Loucy (cell line): ENCODE measurements around the gene ZNF423.

ENCODE experiments used
- H2AFZ ChIP-seq: fragments of 200-600 bp; sonication (generic); 2 replicates; pipeline ENCODE4 v1.6.0; 2016; ENCODE audit warnings: antibody characterized with exemption, mild to moderate bottlenecking, low read length, moderate library complexity
- H3F3A ChIP-seq: fragments of 200-600 bp; 2 replicates; pipeline ENCODE4 v1.6.0; 2016; ENCODE audit warnings: antibody characterized with exemption, low read depth, mild to moderate bottlenecking
- H3K27me3 ChIP-seq: fragments of 200-600 bp; sonication (generic); 2 replicates; pipeline ENCODE4 v1.6.1; 2014; ENCODE audit warnings: low read length, mild to moderate bottlenecking; ENCODE audit not compliant: insufficient read depth, poor library complexity, severe bottlenecking
- H3K36me3 ChIP-seq: fragments of 200-600 bp; sonication (generic); 2 replicates; pipeline ENCODE4 v1.6.1; 2016; ENCODE audit warnings: low read length; ENCODE audit not compliant: insufficient read depth
- H3K4me1 ChIP-seq: fragments of 200-600 bp; sonication (generic); 2 replicates; pipeline ENCODE4 v1.5.1; 2014; ENCODE audit warnings: low read length, mild to moderate bottlenecking; ENCODE audit not compliant: insufficient read depth, poor library complexity, severe bottlenecking
- H3K4me2 ChIP-seq: fragments of 200-600 bp; sonication (generic); 2 replicates; pipeline ENCODE4 v1.6.0; 2014; ENCODE audit warnings: antibody characterized with exemption, low read length, low read depth, mild to moderate bottlenecking; ENCODE audit not compliant: poor library complexity, severe bottlenecking
- H3K4me3 ChIP-seq: fragments of 200-600 bp; sonication (generic); 2 replicates; pipeline ENCODE4 v1.5.1; 2014; ENCODE audit warnings: low read length, mild to moderate bottlenecking, mixed read lengths; ENCODE audit not compliant: poor library complexity, severe bottlenecking
- H3K79me2 ChIP-seq: fragments of 200-600 bp; sonication (generic); 2 replicates; pipeline ENCODE4 v1.6.1; 2014; ENCODE audit warnings: low read length; ENCODE audit not compliant: insufficient read depth
- H3K9ac ChIP-seq: fragments of 200-600 bp; sonication (generic); 2 replicates; pipeline ENCODE4 v1.6.0; 2014; ENCODE audit warnings: mild to moderate bottlenecking, low read depth, low read length, moderate library complexity; ENCODE audit not compliant: poor library complexity, severe bottlenecking
- H3K9me2 ChIP-seq: fragments of 200-600 bp; sonication (generic); replicated peaks from 2 replicates; pipeline ENCODE4 v1.6.1; 2016; ENCODE audit warnings: low read depth, low read length, mixed read lengths
- H3K9me3 ChIP-seq: fragments of 200-600 bp; sonication (generic); 2 replicates; pipeline ENCODE4 v1.6.1; 2014; ENCODE audit warnings: mild to moderate bottlenecking, antibody characterized with exemption, low read length, low read depth; ENCODE audit not compliant: insufficient read depth
- H4K20me1 ChIP-seq: fragments of 200-600 bp; sonication (generic); 2 replicates; pipeline ENCODE4 v1.6.0; 2014; ENCODE audit warnings: antibody characterized with exemption, low read length, mild to moderate bottlenecking; ENCODE audit not compliant: insufficient read depth, poor library complexity, severe bottlenecking
- EZH2phosphoT487 ChIP-seq: fragments of 200-600 bp; IDR thresholded peaks from 2 replicates; pipeline ENCODE4 v1.6.1; 2018; ENCODE audit warnings: antibody characterized with exemption, mild to moderate bottlenecking, moderate library complexity, borderline replicate concordance
- TF ChIP-seq, protein P1 (sequence below): fragments of 200-600 bp; sonication (generic); conservative IDR thresholded peaks from 2 replicates; pipeline ENCODE4 v1.5.1; 2014; ENCODE audit warnings: mild to moderate bottlenecking, antibody characterized with exemption, low read length

Gene ZNF423

DNA sequence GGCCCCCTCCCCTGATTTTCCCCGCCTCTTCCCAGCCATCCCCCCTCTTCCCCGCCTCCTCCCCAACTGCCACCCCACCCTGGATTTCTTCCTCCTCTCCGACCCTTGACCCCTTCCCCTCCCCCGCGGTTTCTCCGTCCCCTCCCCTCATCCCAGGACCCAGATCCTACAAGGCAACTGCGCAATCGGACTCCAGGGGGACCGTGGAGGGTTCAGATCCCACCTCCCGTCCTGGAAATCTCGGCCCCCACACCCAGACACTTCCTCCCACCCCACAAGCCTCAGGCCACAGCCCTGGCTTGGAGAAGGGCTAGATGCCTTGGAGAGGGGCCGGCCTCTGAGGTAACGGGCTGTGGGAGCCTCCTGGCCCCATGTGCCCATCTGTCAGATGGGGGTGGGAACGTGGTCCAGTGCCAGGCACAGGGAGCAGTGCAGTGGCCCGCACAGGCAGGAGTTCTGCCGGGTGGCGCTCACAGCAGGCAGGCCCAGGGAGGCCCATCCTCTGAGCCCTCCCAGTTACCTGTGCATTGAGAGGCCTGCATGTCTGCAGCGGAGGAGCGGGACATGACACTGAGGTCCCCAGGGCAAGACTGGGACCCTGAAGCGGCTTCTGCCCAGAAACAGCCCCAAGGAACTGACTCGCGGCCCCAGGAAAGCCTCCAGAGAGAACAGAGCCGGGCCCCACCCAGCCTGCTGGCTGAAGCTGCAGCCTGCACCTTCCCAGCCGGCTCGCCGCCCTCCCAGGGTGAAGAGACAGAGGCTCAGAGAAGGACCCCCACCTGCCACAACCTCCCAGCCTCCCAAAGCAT is 16.7 kb downstream of the ZNF423 start:
- Histone ChIP-seq H3K9me3 (no peaks in the 10 kb centered on the region), H3F3A (no peaks in the 10 kb centered on the region), H3K36me3 (no peaks in the 10 kb centered on the region), H2AFZ (no peak overlapping the region), H3K4me3 (no peak overlapping the region), H3K4me1 (peaks cover 8% of the 10 kb centered on the region), H3K79me2 (no peaks in the 10 kb centered on the region), H4K20me1 (no peaks in the 10 kb centered on the region), H3K4me2 (no peak overlapping the region), H3K27me3 (no peaks in the 10 kb centered on the region), H3K9ac (no peak overlapping the region), H3K9me2 (no peaks in the 10 kb centered on the region)
- TF ChIP-seq, protein P1, sequence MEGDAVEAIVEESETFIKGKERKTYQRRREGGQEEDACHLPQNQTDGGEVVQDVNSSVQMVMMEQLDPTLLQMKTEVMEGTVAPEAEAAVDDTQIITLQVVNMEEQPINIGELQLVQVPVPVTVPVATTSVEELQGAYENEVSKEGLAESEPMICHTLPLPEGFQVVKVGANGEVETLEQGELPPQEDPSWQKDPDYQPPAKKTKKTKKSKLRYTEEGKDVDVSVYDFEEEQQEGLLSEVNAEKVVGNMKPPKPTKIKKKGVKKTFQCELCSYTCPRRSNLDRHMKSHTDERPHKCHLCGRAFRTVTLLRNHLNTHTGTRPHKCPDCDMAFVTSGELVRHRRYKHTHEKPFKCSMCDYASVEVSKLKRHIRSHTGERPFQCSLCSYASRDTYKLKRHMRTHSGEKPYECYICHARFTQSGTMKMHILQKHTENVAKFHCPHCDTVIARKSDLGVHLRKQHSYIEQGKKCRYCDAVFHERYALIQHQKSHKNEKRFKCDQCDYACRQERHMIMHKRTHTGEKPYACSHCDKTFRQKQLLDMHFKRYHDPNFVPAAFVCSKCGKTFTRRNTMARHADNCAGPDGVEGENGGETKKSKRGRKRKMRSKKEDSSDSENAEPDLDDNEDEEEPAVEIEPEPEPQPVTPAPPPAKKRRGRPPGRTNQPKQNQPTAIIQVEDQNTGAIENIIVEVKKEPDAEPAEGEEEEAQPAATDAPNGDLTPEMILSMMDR, result no peak
- TF ChIP-seq EZH2phosphoT487, result no peak

DNA sequence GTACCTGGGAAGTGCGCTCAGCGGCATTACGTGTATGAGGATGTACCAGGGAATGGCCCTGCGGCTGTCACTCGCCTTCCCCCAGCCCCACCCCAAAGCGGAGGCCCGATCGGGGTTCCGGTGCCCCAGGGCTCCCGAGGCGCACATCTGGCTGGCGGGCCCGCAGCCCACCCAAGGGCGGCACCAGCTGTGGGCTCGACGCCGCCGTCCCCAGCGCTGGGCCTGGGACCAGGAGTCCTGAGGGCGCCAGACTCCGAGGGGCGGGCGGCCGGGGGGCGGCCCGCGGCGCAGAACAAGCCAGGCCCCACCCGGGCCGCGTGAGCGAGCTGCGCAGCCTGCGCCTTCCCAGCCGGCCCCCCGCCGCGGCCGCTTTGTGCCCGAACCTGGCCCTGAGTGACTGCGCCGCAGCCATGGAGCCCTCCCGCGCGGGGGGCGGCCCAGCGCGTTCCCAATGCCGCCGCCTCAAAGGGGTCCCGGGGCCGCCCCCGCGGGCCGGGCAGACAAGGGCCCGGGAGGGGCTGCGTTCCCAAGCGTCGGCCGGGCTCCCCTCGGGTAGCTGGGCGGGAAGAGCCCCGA is 17.4 kb downstream of the ZNF423 start:
- peaks cover 8% of the 10 kb centered on the region for H3K4me1 ChIP-seq
- H3K4me3 ChIP-seq, result no peak overlapping the region
- H3K36me3 ChIP-seq, result no peaks in the 10 kb centered on the region
- no peak overlapping the region for H3K9ac ChIP-seq
- H3F3A ChIP-seq, result no peaks in the 10 kb centered on the region
- no peaks in the 10 kb centered on the region for H3K27me3 ChIP-seq
- no peak for TF ChIP-seq EZH2phosphoT487
- TF ChIP-seq, protein P1, result no peak
- H3K9me2 ChIP-seq, result no peaks in the 10 kb centered on the region
- H4K20me1 ChIP-seq, result no peaks in the 10 kb centered on the region
- no peak overlapping the region for H3K4me2 ChIP-seq
- H3K79me2 ChIP-seq, result no peaks in the 10 kb centered on the region
- no peaks in the 10 kb centered on the region for H3K9me3 ChIP-seq
- H2AFZ ChIP-seq, result no peak overlapping the region

DNA sequence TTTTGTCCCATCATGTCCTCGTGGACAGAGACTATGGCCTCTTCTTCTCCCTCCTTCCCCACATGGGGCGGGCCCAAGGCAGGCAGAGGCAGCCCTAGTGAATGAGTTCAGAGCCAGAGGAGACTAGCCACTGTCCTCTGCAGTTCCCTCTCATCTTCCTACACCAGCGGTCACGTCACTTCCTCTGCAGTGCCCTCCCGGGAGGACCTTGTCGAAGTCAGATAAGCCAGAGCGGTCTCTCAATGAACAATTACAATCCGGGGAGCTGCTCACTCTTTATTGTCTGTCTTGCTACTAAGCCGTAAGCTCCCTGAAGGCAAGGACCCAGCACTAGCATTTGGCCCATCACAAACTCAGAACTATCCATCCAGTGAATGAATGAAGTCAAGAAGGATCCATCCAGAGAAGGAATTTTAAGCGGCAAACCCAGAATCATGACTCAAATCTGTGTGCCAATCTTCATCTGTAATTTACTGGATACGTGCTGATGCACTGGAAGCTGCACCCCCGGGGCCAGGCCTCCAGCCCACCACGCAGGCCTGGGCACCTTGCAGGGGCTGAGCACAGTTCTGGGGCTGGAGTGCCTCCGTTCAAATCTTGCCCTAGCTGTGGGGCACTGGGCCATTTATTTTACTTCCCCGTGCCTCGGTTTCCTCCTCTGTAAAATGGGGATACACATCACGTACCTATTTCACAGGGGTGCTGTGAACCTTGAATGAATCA is 18.1 kb downstream of the ZNF423 start:
- no peaks in the 10 kb centered on the region for H3K79me2 ChIP-seq
- no peak overlapping the region for H3K9ac ChIP-seq
- H3K4me1 ChIP-seq, result peaks cover 8% of the 10 kb centered on the region

More for the DNA sequence above, 18.1 kb downstream of the ZNF423 start:
- Histone ChIP-seq H2AFZ (no peak overlapping the region), H3K36me3 (no peaks in the 10 kb centered on the region), H3K27me3 (no peaks in the 10 kb centered on the region), H3K9me3 (no peaks in the 10 kb centered on the region), H3K4me2 (no peak overlapping the region), H3K9me2 (no peaks in the 10 kb centered on the region), H3F3A (no peaks in the 10 kb centered on the region), H3K4me3 (no peak overlapping the region), H4K20me1 (no peaks in the 10 kb centered on the region)
- TF ChIP-seq, protein P1, result no peak
- no peak for TF ChIP-seq EZH2phosphoT487
